HepG2 (cell line): ENCODE data around the gene XG. TPM values are rescaled to one million over a fixed set of nuclear protein-coding genes. Genes with fewer than 3 reads are reported as not detected.

Experiments used
- AHR ChIP-seq: IDR thresholded peaks from 2 replicates; pipeline ENCODE4 v1.6.1; 2018; ENCODE audit warnings: missing genetic modification reagents, missing compliant biosample characterization
- EED ChIP-seq: sonication (generic); formaldehyde crosslinking; IDR thresholded peaks from 2 replicates; pipeline ENCODE4 v1.5.0; 2020; ENCODE audit warnings: mild to moderate bottlenecking, missing genetic modification reagents
- EP300 ChIP-seq, 3 experiments: sonication (generic) in 1 of 3; formaldehyde crosslinking in 1 of 3; IDR thresholded peaks; 2 replicates each; pipeline versions ENCODE4 v1.5.1 to v1.6.1; 2011 to 2020; ENCODE audit warnings: low read depth in 2 of 3, low read length in 2 of 3, borderline replicate concordance in 1 of 3, improper control_type of control experiment in 1 of 3, mild to moderate bottlenecking in 1 of 3, missing genetic modification reagents in 1 of 3, moderate library complexity in 1 of 3
- ETV5 ChIP-seq: IDR thresholded peaks from 2 replicates; pipeline ENCODE4 v1.6.1; 2018; ENCODE audit warnings: missing biosample characterization, missing genetic modification reagents, inconsistent platforms, borderline replicate concordance
- IKZF4 ChIP-seq: sonication (generic); formaldehyde crosslinking; IDR thresholded peaks from 2 replicates; pipeline ENCODE4 v1.5.1; 2020; ENCODE audit warnings: borderline replicate concordance, mild to moderate bottlenecking, low read depth, missing genetic modification reagents; ENCODE audit errors: not compliant biosample characterization
- MED8 ChIP-seq: sonication (generic); formaldehyde crosslinking; IDR thresholded peaks from 2 replicates; pipeline ENCODE4 v1.8.1; 2023; ENCODE audit warnings: mild to moderate bottlenecking, missing genetic modification reagents; ENCODE audit not compliant: insufficient replicate concordance
- POGZ ChIP-seq: sonication (generic); formaldehyde crosslinking; IDR thresholded peaks from 2 replicates; pipeline ENCODE4 v1.4.0; 2020; ENCODE audit warnings: mild to moderate bottlenecking, missing genetic modification reagents
- SCMH1 ChIP-seq: sonication (generic); formaldehyde crosslinking; IDR thresholded peaks from 2 replicates; pipeline ENCODE4 v1.9.0; 2021; ENCODE audit warnings: missing genetic modification reagents, mild to moderate bottlenecking, borderline replicate concordance
- SSRP1 ChIP-seq: IDR thresholded peaks from 2 replicates; pipeline ENCODE4 v1.6.1; 2016; ENCODE audit warnings: control low read depth
- THYN1 ChIP-seq: sonication (generic); formaldehyde crosslinking; IDR thresholded peaks from 2 replicates; pipeline ENCODE4 v1.8.1; 2023; ENCODE audit warnings: low read depth, mild to moderate bottlenecking, moderate library complexity, missing genetic modification reagents, borderline replicate concordance
- ZNF101 ChIP-seq: sonication (generic); formaldehyde crosslinking; IDR thresholded peaks from 2 replicates; pipeline ENCODE4 v1.4.0; 2020; ENCODE audit warnings: mild to moderate bottlenecking, low read depth, missing genetic modification reagents, borderline replicate concordance
- ZNF614 ChIP-seq: IDR thresholded peaks from 2 replicates; pipeline ENCODE4 v1.6.1; 2018; ENCODE audit warnings: missing biosample characterization, missing genetic modification reagents, inconsistent platforms, borderline replicate concordance
- polyA plus RNA-seq, 8 experiments: library from polyadenylated mRNA; depleted of rRNA in 3 of 8; stranded (reverse) in 7 of 8; unstranded in 1 of 8; fragments of >200 nt; fragmentation: Illumina TruSeq in 4 of 8; extraction: Trizol in 4 of 8; gene quantifications; 2 replicates each; pipeline versions ENCODE4 v1.2.1 to v1.2.3, GENCODE V29; 2011 to 2016; ENCODE audit warnings: low read depth in 4 of 8, missing spikeins in 1 of 8, mixed read lengths in 1 of 8; ENCODE audit not compliant: insufficient read depth in 1 of 8
- total RNA-seq, 5 experiments: library from RNA; depleted of rRNA; stranded (reverse); fragments of >200 nt; fragmentation: Illumina TruSeq; extraction: Trizol; gene quantifications; 2 replicates each; pipeline ENCODE4 v1.2.3, GENCODE V29; 2016; ENCODE audit warnings: low read depth in 1 of 5
- TF ChIP-seq, protein P1 (sequence below): sonication (generic); formaldehyde crosslinking; IDR thresholded peaks from 2 replicates; pipeline ENCODE4 v1.5.0; 2020; ENCODE audit warnings: missing genetic modification reagents
- TF ChIP-seq, protein P2 (sequence below): sonication (generic); formaldehyde crosslinking; IDR thresholded peaks from 2 replicates; pipeline ENCODE4 v1.8.0; 2022; ENCODE audit warnings: missing genetic modification reagents, mild to moderate bottlenecking, borderline replicate concordance
- TF ChIP-seq, protein P3 (sequence below): sonication (generic); formaldehyde crosslinking; IDR thresholded peaks from 2 replicates; pipeline ENCODE4 v1.4.0; 2020; ENCODE audit warnings: missing genetic modification reagents, borderline replicate concordance
- TF ChIP-seq, protein P4 (sequence below): IDR thresholded peaks from 2 replicates; pipeline ENCODE4 v1.4.0; 2020; ENCODE audit warnings: mild to moderate bottlenecking, missing genetic modification reagents
- TF ChIP-seq, protein P5 (sequence below): sonication (generic); formaldehyde crosslinking; IDR thresholded peaks from 2 replicates; pipeline ENCODE4 v1.8.1; 2023; ENCODE audit warnings: missing genetic modification reagents, mild to moderate bottlenecking, borderline replicate concordance

The XG gene
- total and polyA plus RNA-seq, 2 of the 13 experiments (the other 11 are each of a cell fraction or from before 2014, with no cell fraction given), result not detected

DNA sequence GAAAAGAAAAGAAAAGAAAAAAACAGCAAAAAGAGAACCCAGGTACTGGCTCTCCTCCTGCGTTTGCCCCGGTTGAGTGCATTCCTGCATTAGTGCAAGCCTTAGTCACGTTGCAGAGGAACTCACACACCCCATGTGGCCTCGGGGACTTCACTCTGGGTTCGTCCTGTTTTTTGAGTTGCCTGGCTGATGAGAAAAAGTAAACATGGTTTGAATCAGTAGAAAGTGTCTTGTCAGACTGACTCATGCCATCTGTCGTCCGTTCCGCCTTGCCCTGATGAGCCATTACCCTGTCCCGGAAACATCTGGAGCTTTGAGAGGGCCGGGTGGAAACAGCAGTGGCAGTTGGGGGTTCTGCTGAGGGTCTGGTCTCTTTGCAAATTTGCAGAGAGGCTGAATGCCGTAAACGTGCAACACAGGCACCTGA is 44.5 kb upstream of the XG start (continued):
- TF ChIP-seq, protein P1, sequence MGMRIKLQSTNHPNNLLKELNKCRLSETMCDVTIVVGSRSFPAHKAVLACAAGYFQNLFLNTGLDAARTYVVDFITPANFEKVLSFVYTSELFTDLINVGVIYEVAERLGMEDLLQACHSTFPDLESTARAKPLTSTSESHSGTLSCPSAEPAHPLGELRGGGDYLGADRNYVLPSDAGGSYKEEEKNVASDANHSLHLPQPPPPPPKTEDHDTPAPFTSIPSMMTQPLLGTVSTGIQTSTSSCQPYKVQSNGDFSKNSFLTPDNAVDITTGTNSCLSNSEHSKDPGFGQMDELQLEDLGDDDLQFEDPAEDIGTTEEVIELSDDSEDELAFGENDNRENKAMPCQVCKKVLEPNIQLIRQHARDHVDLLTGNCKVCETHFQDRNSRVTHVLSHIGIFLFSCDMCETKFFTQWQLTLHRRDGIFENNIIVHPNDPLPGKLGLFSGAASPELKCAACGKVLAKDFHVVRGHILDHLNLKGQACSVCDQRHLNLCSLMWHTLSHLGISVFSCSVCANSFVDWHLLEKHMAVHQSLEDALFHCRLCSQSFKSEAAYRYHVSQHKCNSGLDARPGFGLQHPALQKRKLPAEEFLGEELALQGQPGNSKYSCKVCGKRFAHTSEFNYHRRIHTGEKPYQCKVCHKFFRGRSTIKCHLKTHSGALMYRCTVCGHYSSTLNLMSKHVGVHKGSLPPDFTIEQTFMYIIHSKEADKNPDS (CRISPR knock-in tag), result no peak
- TF ChIP-seq, protein P2, sequence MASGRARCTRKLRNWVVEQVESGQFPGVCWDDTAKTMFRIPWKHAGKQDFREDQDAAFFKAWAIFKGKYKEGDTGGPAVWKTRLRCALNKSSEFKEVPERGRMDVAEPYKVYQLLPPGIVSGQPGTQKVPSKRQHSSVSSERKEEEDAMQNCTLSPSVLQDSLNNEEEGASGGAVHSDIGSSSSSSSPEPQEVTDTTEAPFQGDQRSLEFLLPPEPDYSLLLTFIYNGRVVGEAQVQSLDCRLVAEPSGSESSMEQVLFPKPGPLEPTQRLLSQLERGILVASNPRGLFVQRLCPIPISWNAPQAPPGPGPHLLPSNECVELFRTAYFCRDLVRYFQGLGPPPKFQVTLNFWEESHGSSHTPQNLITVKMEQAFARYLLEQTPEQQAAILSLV, result no peak
- TF ChIP-seq SSRP1 (CRISPR knock-in tag) (no peak), SCMH1 (CRISPR knock-in tag) (no peak), ETV5 (CRISPR knock-in tag) (peak; percentile 31; the same call in 1 of the 2 replicates), MED8 (CRISPR knock-in tag) (no peak), POGZ (peak; percentile 42; the same call in 1 of the 2 replicates), THYN1 (CRISPR knock-in tag) (no peak), EED (CRISPR knock-in tag) (no peak), EP300 (IDR thresholded peaks at IDR 0.05; ENCODE audit: low read depth in 2 of 2, low read length in 2 of 2) (peak in 1 of 2 experiments; percentile 37; a peak in 1 of 4 replicates), EP300 (CRISPR knock-in tag; IDR thresholded peaks at IDR 0.05; ENCODE audit: borderline replicate concordance) (no peak; the same call in 1 of the 2 replicates), IKZF4 (no peak), ZNF101 (CRISPR knock-in tag) (no peak), AHR (no peak), ZNF614 (CRISPR knock-in tag) (peak; percentile 54; the same call in 1 of the 2 replicates)
- TF ChIP-seq, protein P3, sequence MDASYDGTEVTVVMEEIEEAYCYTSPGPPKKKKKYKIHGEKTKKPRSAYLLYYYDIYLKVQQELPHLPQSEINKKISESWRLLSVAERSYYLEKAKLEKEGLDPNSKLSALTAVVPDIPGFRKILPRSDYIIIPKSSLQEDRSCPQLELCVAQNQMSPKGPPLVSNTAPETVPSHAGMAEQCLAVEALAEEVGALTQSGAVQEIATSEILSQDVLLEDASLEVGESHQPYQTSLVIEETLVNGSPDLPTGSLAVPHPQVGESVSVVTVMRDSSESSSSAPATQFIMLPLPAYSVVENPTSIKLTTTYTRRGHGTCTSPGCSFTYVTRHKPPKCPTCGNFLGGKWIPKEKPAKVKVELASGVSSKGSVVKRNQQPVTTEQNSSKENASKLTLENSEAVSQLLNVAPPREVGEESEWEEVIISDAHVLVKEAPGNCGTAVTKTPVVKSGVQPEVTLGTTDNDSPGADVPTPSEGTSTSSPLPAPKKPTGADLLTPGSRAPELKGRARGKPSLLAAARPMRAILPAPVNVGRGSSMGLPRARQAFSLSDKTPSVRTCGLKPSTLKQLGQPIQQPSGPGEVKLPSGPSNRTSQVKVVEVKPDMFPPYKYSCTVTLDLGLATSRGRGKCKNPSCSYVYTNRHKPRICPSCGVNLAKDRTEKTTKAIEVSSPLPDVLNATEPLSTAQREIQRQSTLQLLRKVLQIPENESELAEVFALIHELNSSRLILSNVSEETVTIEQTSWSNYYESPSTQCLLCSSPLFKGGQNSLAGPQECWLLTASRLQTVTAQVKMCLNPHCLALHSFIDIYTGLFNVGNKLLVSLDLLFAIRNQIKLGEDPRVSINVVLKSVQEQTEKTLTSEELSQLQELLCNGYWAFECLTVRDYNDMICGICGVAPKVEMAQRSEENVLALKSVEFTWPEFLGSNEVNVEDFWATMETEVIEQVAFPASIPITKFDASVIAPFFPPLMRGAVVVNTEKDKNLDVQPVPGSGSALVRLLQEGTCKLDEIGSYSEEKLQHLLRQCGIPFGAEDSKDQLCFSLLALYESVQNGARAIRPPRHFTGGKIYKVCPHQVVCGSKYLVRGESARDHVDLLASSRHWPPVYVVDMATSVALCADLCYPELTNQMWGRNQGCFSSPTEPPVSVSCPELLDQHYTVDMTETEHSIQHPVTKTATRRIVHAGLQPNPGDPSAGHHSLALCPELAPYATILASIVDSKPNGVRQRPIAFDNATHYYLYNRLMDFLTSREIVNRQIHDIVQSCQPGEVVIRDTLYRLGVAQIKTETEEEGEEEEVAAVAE, result no peak
- TF ChIP-seq, protein P4, sequence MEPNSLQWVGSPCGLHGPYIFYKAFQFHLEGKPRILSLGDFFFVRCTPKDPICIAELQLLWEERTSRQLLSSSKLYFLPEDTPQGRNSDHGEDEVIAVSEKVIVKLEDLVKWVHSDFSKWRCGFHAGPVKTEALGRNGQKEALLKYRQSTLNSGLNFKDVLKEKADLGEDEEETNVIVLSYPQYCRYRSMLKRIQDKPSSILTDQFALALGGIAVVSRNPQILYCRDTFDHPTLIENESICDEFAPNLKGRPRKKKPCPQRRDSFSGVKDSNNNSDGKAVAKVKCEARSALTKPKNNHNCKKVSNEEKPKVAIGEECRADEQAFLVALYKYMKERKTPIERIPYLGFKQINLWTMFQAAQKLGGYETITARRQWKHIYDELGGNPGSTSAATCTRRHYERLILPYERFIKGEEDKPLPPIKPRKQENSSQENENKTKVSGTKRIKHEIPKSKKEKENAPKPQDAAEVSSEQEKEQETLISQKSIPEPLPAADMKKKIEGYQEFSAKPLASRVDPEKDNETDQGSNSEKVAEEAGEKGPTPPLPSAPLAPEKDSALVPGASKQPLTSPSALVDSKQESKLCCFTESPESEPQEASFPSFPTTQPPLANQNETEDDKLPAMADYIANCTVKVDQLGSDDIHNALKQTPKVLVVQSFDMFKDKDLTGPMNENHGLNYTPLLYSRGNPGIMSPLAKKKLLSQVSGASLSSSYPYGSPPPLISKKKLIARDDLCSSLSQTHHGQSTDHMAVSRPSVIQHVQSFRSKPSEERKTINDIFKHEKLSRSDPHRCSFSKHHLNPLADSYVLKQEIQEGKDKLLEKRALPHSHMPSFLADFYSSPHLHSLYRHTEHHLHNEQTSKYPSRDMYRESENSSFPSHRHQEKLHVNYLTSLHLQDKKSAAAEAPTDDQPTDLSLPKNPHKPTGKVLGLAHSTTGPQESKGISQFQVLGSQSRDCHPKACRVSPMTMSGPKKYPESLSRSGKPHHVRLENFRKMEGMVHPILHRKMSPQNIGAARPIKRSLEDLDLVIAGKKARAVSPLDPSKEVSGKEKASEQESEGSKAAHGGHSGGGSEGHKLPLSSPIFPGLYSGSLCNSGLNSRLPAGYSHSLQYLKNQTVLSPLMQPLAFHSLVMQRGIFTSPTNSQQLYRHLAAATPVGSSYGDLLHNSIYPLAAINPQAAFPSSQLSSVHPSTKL (CRISPR knock-in tag), result peak; percentile 57
- TF ChIP-seq, protein P5, sequence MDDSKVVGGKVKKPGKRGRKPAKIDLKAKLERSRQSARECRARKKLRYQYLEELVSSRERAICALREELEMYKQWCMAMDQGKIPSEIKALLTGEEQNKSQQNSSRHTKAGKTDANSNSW (CRISPR knock-in tag), result no peak
